Measurements from ENCODE around the gene BAZ2B.

DNA sequence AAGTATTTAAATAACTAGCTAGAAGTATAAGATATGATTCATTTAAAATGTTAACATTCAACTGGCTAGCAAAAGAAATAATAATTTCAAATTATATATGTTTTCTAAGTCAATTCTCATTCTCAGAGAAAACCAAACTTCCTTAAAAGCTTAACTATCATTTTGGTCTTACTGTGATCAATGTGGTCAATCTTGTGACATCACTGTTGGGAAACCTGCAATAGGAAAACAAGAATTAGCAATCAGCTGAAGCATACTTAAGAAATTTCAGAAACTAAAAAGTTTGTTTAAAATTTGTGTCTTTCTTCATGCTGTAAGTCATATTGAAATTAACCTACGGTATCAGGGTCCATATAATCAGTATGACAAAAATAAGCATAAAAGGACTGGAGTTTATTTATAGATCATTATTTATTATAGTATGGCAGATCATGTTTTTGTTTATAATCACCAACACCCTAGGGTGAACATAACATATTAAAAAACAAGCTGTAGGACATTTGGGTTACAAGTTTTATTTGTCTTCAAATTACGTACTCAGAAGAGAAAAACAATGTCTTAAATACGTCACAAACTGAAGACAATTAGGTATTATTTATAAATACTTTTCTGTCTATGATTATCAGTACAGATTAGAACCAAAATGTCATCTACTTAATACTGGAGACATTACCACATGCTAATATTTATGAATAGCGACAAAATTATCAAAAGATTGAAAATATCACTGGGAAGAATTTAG lies 60.5 kb downstream of the BAZ2B start:
- TF ChIP-seq CTCF (IDR thresholded peaks at IDR 0.05) (no peak), CBX2 (IDR thresholded peaks at IDR 0.05; ENCODE audit: borderline replicate concordance, low read depth) (no peak), POLR2A (IDR thresholded peaks at IDR 0.05; ENCODE audit: low read length) (no peak), REST (IDR thresholded peaks at IDR 0.05) (no peak), ZSCAN20 (CRISPR knock-in tag; IDR thresholded peaks at IDR 0.05) (no peak), FOXS1 (CRISPR knock-in tag; IDR thresholded peaks at IDR 0.05) (no peak), ZFP36 (IDR thresholded peaks at IDR 0.05; ENCODE audit: borderline replicate concordance, partially characterized antibody) (no peak), EP300 (IDR thresholded peaks at IDR 0.05) (no peak)

All from A549 (cell line).